Sigmoid colon (tissue), 4 donors: Measurements from ENCODE around the gene ALX1.

ENCODE experiments used
- POLR2AphosphoS5 ChIP-seq, 4 donors: sonication (generic); formaldehyde crosslinking; IDR thresholded peaks; one replicate each; pipeline ENCODE4 v1.6.1; 2017; ENCODE audit warnings: antibody characterized with exemption in 4 of 4
- TF ChIP-seq, protein P1 (sequence below), 4 experiments: fragments of 450-650 bp in 3 of 4; fragments of 200-600 bp in 1 of 4; IDR thresholded peaks; one replicate each; pipeline ENCODE4 v1.5.1; 2016 to 2019; ENCODE audit warnings: antibody characterized with exemption in 4 of 4, mild to moderate bottlenecking in 3 of 4, moderate library complexity in 2 of 4

DNA sequence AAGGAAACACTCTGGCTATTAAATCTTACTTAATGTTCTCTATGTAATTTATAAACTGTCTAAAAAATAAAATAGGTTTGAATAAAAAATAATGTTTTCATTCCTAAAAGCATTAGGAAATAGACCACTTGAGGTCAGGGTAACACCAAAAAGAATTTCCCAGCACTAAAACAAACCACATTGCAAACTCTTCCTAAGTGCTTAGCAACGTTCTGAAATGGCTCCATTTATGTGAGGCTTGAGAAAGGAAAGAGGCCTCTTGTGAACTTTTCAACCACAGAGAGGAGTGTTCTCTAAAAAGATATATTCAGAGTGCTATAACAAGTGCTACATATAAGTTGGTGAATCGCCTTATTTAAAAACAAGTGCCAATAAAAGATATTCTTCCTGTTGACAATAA is 42.7 kb downstream of the ALX1 start:
- TF ChIP-seq, protein P1, sequence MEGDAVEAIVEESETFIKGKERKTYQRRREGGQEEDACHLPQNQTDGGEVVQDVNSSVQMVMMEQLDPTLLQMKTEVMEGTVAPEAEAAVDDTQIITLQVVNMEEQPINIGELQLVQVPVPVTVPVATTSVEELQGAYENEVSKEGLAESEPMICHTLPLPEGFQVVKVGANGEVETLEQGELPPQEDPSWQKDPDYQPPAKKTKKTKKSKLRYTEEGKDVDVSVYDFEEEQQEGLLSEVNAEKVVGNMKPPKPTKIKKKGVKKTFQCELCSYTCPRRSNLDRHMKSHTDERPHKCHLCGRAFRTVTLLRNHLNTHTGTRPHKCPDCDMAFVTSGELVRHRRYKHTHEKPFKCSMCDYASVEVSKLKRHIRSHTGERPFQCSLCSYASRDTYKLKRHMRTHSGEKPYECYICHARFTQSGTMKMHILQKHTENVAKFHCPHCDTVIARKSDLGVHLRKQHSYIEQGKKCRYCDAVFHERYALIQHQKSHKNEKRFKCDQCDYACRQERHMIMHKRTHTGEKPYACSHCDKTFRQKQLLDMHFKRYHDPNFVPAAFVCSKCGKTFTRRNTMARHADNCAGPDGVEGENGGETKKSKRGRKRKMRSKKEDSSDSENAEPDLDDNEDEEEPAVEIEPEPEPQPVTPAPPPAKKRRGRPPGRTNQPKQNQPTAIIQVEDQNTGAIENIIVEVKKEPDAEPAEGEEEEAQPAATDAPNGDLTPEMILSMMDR (IDR thresholded peaks at IDR 0.05), result no peak
- no peak for TF ChIP-seq POLR2AphosphoS5 (IDR thresholded peaks at IDR 0.05)
